Measurements from ENCODE around the gene KRTAP19-2.

- TF ChIP-seq POLR2A (IDR thresholded peaks at IDR 0.05; ENCODE audit: low read length) = no peak
- TF ChIP-seq, protein P1, sequence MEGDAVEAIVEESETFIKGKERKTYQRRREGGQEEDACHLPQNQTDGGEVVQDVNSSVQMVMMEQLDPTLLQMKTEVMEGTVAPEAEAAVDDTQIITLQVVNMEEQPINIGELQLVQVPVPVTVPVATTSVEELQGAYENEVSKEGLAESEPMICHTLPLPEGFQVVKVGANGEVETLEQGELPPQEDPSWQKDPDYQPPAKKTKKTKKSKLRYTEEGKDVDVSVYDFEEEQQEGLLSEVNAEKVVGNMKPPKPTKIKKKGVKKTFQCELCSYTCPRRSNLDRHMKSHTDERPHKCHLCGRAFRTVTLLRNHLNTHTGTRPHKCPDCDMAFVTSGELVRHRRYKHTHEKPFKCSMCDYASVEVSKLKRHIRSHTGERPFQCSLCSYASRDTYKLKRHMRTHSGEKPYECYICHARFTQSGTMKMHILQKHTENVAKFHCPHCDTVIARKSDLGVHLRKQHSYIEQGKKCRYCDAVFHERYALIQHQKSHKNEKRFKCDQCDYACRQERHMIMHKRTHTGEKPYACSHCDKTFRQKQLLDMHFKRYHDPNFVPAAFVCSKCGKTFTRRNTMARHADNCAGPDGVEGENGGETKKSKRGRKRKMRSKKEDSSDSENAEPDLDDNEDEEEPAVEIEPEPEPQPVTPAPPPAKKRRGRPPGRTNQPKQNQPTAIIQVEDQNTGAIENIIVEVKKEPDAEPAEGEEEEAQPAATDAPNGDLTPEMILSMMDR (IDR thresholded peaks at IDR 0.05) = no peak
- TF ChIP-seq RCOR1 (IDR thresholded peaks at IDR 0.05; ENCODE audit: low read depth, low read length) = no peak
- TF ChIP-seq FOSL2 (IDR thresholded peaks at IDR 0.05) = no peak
- no peak for TF ChIP-seq FOSL2 (CRISPR knock-in tag; IDR thresholded peaks at IDR 0.05)
- TF ChIP-seq, protein P2, sequence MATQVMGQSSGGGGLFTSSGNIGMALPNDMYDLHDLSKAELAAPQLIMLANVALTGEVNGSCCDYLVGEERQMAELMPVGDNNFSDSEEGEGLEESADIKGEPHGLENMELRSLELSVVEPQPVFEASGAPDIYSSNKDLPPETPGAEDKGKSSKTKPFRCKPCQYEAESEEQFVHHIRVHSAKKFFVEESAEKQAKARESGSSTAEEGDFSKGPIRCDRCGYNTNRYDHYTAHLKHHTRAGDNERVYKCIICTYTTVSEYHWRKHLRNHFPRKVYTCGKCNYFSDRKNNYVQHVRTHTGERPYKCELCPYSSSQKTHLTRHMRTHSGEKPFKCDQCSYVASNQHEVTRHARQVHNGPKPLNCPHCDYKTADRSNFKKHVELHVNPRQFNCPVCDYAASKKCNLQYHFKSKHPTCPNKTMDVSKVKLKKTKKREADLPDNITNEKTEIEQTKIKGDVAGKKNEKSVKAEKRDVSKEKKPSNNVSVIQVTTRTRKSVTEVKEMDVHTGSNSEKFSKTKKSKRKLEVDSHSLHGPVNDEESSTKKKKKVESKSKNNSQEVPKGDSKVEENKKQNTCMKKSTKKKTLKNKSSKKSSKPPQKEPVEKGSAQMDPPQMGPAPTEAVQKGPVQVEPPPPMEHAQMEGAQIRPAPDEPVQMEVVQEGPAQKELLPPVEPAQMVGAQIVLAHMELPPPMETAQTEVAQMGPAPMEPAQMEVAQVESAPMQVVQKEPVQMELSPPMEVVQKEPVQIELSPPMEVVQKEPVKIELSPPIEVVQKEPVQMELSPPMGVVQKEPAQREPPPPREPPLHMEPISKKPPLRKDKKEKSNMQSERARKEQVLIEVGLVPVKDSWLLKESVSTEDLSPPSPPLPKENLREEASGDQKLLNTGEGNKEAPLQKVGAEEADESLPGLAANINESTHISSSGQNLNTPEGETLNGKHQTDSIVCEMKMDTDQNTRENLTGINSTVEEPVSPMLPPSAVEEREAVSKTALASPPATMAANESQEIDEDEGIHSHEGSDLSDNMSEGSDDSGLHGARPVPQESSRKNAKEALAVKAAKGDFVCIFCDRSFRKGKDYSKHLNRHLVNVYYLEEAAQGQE (IDR thresholded peaks at IDR 0.05) = no peak
- TF ChIP-seq MAX (IDR thresholded peaks at IDR 0.05) = no peak
Measured at GRCh38 chr21:30497065-30497464, 9.8 kb upstream of the KRTAP19-2 start, which contains the start of gene KRTAP19-4.
